NCI-H1436 (cell line): ENCODE results near the gene BABAM1.
"Not testable (repeated sequence)": the region's sequence is repeated elsewhere in the genome, so short reads cannot be mapped to it uniquely, and the experiment has no call there.

Experiments
- DNase-seq: peaks from one replicate; lab custom pipeline; 2025; lab: John Stamatoyannopoulos, UW

BABAM1 gene

DNA sequence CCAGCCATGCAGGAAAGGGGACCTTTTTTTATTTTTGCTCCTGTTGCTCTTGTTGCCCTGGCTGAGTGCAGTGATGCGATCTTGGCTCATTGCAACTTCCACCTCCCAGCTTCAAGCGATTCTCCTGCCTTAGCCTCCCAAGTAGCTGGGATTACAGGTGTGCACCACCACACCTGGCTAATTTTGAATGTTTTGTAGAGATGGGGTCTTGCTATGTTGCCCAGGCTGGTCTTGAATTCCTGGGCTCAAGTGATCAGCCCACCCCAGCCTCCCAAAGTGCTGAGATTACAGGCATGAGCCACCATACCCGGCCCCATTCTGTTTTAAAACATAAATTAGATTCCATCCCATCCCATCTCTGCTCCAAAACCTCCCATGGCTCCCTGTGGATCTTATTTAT lies 7.6 kb downstream of the BABAM1 start:
- not testable (repeated sequence) for DNase-seq

DNA sequence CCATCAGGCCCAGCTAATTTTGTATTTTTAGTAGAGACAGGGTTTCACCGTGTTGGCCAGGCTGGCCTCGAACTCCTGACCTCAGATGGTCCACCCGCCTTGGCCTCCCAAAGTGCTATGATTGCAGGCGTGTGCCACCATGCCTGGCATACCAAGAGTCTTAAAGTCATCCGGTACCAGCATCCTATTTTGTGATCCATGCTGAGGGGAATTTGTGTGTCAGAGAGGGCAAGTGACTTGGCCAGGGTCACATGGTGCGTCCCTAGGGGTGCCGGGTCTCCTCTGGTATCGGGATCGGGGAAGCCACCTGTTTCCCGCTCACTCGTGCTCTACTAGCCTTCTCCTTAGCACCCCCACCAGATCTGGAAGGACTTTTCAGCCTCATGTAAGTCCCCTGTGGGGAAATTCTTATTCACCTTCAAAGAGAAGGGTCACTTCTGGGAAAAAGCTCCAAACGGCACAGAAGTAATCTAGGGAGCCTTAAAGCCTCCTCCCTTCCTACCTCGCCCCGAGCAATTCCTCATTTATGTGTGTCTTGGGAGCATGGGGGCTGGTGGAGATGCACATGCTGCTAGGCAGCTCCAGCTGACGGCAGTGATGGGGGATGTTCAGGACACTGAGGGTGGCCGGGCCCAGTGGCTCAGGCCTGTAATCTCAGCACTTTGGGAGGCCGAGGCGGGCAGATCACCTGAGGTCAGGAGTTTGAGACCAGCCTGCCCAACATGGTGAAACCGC lies 8.4 kb downstream of the BABAM1 start:
- DNase-seq, result no peak

DNA sequence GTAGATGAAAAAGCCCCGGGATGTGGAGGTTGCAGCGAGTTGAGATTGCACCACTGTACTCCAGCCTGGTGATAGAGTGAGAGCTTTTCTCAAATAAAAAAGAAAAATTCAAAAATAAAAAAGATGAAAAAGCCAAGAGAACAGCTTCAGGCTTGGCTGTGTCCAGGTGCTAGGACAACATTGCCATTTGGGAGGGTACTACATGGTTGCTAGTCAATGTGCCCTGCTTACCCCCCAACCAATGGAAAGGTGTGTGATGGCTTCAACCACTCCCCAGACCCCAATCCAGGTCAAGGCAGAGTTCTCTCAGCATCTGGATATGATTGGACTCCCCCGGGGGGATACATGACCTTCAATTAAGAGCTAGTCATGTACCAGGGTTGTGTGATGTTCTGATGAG lies 12.2 kb downstream of the BABAM1 start:
- DNase-seq, result no peak

DNA sequence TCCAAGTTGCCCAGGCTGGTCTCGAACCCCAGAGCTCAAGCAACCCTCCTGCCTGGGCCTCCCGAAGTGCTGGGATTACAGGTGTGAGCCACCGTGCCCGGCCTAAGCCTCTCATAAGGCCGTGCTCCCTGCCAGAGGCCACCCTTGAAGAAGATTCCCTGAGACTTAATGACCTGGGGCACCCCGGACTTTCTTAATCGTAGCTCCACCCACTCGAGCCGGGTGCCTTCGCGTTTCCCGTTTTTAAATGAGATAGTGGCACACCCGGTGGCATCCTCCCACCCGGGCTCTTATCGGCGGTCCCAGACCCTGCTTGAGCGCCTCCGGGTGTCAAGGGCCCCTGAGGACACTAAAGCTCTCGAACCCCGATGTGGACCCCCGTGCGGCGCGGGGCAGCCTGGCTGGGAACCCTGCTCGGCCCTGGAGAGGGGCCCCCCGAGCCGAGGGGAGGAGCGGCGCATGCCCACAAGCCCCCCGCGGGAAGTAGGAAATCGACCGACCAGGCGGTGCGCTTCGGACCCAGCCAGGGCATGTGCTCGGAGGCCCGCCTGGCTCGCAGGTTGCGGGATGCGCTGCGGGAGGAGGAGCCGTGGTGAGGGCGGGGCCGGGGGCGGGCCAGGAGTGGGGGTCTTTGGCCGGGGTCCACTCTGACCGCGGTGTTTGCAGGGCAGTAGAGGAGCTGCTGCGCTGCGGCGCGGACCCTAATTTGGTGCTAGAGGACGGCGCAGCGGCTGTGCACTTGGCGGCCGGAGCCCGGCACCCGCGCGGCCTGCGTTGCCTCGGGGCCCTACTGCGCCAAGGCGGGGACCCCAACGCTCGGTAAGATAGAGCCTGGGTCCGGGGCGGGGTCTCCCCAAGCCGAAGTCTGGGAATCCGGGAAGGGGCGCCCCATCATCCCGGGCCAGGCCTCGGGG lies 14.4 kb downstream of the BABAM1 start, which contains the start of gene ANKLE1:
ANKLE1 (plus strand) TSS at position 511 of the 914 bp plus-strand sequence; CDS start at position 531, 20 bp downstream.
- DNase-seq, result no peak

DNA sequence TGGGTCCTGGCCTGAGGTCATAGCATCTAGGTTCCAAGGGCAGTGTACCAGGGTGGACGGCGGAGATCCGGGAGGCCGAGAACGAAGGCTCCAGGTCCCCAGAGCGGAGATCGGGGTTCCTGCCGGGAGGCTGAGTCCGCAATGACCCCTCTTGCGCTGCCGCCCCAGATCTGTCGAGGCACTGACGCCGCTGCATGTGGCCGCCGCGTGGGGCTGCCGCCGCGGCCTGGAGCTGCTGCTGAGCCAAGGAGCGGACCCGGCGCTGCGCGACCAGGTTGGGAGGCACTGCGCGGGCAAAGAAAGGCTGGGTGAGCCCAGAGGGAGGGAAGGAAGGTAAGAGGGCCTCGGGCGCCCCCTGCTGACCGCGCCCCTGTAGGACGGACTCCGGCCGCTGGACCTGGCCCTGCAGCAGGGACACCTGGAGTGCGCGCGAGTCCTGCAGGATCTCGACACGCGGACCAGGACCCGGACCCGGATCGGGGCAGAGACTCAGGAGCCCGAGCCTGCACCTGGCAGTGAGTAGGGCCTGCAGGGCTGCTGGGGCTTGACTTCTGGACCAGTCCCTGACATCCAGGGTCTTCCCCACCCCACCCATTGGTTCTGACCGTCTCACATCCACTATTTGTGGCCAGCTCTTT lies 15.4 kb downstream of the BABAM1 start:
- DNase-seq, result peak; percentile 85

DNA sequence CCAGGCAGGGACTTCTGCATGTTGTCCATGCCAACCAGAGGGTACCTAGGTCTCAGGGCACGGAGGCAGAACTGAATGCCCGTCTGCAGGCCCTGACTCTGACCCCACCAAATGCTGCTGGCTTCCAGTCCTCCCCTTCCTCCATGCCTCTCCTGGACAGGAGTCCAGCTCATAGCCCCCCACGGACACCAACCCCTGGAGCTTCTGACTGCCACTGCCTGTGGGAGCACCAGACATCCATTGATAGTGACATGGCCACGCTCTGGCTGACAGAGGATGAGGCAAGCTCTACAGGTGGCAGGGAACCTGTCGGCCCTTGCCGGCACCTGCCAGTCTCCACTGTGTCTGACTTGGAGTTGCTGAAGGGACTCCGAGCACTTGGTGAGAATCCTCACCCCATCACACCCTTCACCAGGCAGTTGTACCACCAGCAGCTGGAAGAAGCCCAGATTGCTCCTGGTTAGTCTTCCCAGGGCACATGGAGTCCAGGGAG lies 16.3 kb downstream of the BABAM1 start:
- DNase-seq, result no peak

DNA sequence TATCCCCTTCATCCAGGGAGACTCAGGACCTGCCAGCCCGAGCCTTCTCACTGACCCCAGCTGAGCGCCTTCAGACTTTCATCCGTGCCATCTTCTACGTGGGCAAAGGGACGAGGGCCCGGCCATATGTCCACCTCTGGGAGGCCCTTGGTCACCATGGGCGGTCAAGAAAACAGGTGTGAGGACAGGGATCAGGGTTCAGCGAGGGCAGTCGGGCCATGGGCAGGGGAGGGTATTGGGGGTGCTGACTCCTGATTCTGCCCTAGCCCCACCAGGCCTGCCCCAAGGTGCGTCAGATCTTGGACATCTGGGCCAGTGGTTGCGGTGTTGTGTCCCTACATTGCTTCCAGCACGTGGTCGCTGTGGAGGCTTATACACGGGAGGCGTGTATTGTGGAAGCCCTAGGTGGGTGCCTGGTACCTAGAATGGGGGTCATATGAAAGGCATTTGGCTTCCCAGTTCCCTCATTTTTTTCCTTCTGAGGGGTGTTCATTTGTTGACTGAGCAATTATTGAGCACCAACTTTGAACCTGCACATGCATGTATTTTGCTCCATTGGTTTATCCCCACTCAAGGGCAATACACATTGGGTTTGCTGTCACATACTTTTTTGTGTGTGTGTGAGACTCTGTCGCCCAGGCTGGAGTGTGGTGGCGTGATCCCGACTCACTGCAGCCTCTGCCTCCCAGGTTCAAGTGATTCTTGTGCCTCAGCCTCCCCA lies 18.3 kb downstream of the BABAM1 start:
- no peak for DNase-seq

DNA sequence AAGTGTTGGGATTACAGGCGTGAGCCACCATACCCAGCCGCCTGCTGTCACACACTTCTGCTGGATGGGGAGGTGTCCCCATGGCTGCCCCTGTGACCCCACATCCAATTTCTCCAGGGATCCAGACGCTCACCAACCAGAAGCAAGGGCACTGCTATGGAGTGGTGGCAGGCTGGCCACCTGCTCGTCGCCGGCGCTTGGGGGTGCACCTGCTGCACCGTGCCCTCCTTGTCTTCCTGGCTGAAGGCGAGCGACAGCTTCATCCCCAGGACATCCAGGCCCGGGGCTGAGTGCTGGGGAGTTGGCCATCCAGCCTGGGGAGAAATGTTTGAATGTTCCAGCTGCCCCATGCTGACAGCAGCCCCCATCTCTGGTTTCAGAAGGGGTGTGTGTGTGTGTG lies 19.0 kb downstream of the BABAM1 start:
- no peak for DNase-seq

DNA sequence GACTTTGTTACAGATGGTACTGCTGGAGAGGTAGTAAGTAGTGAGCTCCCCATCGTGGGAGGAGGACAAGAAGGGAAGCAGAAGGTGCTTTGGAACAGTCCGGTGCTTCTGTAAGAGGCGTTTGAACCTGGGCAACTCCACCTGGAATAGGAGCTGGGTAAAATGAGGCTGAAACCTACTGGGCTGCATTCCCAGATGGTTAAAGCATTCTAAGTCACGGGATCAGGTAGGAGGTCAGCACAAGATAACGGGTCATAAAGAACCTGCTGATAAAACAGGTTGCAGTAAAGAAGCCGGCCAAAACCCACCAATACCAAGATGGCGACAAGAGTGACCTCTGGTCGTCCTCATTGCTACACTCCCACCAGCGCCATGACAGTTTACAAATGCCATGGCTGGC lies 19.5 kb downstream of the BABAM1 start:
- no peak for DNase-seq

DNA sequence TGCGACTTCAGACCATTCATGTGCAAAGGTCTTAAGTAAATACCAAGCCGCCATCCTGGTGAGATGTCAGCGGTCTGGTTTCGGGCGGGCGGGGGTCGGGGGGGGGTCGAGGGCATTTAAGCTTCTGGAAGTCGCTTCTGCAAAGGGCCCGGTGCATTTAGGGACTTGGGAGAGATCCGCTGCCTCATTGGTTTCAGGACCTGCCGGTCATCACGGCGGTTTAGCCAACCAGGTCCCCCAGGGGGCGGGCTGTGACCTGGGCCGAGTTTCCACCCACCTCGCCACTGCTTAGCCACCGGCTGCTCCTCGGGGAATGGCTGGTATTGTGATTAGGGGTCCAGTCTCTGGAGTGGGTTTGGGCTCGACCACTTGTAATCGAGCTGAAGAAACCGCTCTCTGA lies 22.2 kb downstream of the BABAM1 start:
- DNase-seq, result no peak

DNA sequence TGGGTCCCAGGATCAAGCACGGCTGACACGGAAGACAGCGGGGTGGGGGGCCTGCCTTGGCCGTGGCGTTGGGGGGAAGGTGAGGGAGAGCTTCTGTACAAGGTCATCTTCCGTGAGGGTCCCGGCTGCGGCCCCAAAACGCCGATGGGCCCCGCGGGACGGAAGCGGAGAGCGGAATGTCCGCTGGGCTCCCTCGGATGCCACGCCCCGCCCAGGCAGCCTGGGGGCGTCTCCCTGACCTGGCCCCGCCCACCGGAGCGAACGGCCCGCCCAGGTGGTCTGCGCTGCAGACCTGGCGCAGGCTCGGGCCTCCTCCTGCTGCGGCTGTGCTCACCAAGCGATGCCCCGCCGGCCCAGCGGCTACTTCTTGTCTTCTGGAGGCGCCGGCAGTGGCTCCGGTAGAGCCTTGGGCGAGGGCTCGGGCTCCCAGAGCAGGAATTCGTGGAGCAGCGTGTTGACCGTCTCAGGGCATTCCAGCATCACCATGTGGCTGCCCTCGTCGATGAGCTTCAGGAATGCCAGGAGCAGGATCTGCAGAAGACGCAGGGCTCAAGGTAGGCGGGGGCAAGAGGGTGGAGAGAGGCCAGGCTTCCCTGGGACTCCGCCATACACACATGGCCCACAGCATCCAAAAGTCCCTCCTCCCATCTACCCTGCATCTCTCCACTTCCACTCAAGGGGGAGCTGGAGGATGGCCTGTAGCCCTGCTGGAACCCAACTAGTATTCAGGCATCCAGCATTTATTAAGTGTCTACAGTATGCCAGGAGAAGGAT lies 25.2 kb downstream of the BABAM1 start:
- no peak for DNase-seq

DNA sequence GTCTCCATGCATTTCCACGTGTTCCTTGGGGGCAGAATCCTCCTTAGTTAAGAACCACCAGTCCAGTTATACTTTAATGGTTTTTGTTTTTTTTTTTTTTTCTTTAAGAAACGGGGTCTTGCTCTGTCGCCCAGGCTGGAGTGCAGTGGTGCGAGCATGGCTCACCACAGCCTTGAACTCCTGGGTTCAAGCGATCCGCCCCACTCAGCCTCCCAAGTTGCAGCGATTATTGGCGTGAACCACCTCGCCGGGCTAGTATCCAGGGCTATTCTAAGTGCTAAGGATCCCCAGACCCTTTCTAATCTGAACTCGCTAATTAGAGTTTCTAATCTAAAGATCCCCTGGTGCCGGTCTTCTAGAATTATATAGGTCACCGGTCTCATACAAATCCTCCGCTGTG lies 26.4 kb downstream of the BABAM1 start:
- DNase-seq, result no peak

DNA sequence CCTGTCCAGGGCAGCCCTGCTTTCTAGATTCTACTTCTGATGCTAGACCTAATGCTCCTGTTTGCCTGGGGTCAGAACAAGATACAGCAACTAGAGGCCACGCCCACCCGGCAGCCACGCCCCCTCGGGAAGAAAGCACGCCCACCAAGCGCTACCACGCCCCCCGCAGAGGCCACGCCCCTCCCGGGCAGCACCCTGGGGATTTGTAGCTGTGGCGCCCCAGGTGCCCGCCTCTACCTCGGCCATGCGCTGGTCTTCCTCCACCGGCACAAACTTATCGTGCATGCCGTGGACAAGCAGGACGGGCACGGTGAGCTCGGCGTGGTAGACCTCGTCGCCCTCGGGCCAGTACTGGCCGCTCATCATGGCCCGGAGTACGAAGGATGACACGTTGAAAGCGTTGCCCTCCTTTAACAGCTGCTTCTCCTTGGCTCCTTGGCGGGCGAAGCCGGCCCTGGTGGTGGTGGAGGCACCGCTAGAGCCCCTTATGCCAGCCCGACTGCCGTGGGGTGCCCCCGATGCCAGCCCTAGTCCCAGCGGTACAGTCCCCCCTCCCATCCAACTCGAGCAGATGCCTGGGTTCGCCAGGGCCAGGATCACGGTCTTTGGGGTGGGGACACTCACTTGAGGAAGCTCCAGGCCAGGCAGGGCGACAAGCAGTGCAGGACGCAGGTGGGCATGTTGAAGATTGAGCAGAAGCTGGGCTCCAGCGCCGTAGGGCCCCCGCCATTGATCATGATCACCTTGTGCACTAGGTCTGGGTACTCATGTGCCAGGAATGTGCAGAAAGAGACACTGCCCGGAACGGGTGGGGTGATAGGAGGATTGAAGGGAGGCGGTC lies 27.0 kb downstream of the BABAM1 start:
- no peak for DNase-seq

DNA sequence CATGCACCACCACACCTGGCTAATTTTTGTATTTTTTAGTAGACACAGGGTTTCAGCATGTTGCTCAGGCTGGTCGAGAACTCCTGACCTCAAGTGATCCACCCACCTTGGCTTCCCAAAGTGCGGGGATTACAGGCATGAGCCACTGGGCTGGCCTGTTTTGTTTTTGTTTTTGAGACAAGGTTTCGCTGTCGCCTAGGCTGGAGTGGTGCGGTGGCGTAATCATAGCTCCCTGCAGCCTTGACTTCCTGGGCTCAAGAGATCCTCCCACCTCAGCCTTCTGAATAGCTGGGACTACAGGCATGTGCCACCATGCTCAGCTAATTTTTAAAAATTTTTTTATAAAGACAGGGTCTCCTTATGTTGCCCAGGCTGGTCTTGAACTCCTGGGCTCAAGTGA lies 28.3 kb downstream of the BABAM1 start:
- DNase-seq, result not testable (repeated sequence)

DNA sequence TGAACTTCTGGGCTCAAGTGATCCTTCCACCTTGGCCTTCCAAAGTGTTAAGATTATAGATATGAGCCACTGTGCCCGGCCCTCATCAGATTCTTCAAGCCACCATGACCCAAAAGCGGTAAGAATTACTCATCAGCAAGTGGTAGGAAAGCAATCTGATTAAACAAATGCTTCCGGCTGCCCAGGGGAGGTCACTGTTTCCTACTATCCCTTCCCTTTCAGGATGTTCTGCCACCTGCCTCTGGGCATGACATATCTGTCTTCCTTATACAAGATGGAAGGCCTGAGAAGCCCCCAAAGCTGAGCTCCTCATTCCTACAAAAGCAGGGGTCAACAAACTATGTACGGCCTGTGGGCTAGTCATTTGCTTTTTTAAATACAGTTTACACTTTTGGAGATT lies 29.0 kb downstream of the BABAM1 start:
- DNase-seq, result no peak

DNA sequence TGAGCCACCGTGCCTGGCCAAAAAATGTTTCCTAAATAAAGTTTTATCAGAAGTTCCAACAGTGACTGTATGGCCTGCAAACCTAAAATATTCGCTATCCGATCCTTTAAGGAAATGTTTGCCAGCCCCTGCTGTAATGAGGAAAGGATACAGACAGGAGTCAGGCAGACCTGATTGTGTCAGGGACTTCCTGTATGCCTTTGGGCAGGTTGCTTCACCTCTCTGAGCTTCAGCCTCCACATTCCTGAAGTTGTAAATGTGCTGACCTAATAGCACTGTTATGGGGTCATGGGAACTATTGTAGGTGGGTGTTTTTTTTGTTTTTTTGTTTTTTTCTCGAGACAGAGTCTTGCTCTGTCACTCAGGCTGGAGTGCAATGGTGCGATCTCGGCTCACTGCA lies 29.7 kb downstream of the BABAM1 start:
- no peak for DNase-seq

DNA sequence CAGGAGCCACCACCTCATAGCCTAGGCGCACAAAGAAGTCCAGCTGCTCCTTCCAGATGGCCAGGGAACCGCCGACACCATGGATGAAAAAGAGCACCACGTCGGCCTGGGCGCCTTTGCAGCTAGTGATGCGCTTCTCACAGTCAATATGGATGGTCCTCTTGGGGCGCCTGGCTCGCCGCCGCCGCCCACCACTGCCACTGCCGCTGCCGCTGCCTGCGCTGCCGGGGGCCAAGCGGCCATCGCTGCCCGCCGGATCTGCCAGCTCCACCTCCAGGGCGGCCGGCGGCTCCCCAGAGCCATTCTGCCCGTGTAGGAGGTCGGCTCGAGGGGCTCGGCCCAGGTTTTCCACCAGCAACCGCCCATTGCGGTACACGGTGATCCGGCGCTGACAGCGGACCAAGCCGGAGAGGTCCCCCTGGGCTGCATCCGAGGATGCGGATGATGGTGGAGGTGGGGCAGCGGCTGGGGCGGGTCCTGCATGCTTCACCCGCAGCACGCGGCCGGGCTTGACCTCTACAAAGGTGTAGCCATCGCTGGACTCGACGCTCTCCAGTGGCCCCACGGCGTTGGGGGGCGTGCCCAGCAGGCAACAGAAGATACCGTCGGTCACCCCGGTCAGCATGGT lies 33.9 kb downstream of the BABAM1 start:
- no peak for DNase-seq

DNA sequence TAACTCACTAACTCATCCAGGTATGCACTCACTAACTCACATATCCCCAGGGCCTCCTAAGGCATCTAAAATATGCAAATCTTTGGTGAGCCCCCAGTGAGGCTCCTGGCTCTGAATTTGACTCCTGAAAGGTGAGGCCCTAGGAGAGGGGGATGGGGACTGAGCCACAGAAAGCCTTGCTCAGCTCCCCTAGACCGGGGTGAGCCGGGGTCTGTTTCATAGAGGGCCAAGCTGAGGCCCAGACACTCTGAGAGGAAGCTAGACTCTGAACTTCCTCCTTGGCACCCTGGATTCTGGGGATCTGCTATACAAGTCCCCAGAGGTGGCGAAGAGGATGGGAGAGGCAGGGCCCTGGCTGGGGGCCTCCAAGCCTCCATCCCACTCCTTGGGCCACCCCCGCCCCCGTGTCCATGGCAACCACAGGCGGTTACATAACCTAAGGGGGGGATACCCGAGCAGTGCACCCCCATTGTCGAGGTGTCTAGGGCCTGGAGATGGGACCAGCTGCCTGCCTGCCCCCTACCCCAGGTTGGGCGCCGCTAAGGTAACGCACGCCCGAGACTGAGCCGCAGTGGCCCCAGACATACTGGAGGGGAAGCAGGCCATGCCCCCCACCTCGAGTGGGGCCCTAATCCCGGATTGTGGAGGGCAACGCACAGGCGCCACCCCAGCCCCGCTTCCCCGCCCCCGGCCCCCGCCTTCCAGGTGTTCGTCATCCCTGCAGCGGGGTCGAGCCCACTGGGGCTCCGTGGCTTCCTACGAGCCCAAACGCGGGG lies 35.3 kb downstream of the BABAM1 start:
- DNase-seq, result no peak
